ENCODE data around the gene ZNF587B.
"Not testable (repeated sequence)": the region's sequence is repeated elsewhere in the genome, so short reads cannot be mapped to it uniquely, and the experiment has no call there.

ZNF587B gene

DNA sequence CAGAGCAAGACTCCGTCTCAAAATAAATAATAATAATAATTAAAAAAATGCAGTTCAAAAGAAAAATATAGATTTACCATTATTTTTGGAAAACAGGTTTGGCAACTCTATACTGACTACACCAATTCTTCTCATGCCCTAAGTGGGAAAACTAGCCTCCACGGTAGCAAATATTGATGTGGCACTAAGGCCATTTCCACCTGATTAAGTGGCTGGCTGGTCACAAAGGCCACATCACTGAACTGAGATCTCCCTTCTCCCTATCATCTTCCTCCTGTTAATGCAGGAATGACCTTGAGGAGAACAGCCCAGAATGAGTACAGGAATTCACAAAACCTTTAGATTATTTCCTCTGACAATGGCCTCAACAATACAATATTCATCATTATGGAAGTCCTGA lies 40.1 kb downstream of the ZNF587B start:
- TF ChIP-seq, protein P1, sequence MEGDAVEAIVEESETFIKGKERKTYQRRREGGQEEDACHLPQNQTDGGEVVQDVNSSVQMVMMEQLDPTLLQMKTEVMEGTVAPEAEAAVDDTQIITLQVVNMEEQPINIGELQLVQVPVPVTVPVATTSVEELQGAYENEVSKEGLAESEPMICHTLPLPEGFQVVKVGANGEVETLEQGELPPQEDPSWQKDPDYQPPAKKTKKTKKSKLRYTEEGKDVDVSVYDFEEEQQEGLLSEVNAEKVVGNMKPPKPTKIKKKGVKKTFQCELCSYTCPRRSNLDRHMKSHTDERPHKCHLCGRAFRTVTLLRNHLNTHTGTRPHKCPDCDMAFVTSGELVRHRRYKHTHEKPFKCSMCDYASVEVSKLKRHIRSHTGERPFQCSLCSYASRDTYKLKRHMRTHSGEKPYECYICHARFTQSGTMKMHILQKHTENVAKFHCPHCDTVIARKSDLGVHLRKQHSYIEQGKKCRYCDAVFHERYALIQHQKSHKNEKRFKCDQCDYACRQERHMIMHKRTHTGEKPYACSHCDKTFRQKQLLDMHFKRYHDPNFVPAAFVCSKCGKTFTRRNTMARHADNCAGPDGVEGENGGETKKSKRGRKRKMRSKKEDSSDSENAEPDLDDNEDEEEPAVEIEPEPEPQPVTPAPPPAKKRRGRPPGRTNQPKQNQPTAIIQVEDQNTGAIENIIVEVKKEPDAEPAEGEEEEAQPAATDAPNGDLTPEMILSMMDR (IDR thresholded peaks at IDR 0.05; ENCODE audit: low read depth, low read length): no peak
- no peak overlapping the region for H3K4me3 ChIP-seq (replicated peaks in 1 of 2; ENCODE audit: low read depth in 2 of 2, low read length in 2 of 2)
- no peak for DNase-seq (ENCODE audit: low read depth in 2 of 2)

DNA sequence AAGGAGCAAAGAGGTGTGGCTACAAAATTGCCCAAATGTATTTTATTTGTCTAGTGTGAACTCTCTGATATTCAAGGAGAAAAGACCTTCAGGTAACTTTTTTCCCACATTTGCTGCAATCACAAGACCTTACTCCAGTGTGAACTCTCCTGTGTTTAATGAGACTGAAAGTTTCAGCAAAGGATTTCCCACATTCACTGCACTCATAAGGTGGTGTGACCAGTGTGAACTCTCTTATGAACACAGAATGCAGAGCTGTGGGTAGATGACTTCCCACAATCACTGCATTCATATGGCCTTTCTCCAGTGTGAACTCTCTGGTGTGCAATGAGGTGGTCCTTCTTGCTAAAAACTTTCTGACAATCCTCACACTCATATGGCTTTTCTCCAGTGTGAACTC lies 42.4 kb downstream of the ZNF587B start:
- no peak overlapping the region for H3K4me3 ChIP-seq (replicated peaks in 1 of 2; ENCODE audit: low read depth in 2 of 2, low read length in 2 of 2)
- DNase-seq (ENCODE audit: low read depth in 2 of 2): peak in 1 of 2 donors; percentile 26
- TF ChIP-seq, protein P1 (IDR thresholded peaks at IDR 0.05; ENCODE audit: low read depth, low read length): no peak

DNA sequence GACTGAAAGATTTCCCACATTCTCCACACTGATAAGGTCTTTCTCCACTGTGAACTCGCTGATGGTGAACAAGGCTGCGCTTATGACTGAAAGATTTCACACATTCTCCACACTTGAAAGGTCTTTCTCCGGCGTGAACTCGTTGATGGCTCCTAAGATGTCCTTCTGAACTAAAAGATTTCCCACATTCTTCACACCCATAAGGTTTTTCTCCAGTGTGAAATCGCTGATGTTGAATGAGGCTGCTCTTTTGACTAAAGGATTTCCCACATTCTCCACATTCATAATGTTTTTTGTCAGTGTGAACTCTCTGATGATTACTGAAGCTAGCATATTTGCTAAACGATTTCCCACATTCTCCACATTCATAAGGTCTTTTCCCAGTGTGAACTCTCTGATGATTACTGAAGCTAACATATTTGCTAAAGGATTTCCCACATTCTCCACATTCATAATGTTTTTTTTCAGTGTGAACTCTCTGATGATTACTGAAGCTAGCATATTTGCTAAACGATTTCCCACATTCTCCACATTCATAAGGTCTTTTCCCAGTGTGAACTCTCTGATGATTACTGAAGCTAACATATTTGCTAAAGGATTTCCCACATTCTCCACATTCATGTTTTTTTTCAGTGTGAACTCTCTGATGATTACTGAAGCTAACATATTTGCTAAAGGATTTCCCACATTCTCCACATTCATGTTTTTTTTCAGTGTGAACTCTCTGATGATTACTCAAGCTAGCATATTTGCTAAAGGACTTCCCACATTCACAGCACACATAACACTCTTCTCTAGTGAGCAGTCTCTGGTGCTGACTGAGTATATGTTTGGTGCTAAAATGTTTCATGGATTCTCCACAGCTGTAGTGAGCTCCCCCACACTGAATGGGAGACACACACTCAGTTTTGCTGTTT lies 44.0 kb downstream of the ZNF587B start:
- DNase-seq (ENCODE audit: low read depth in 2 of 2): peak in 1 of 2 donors; percentile 30
- H3K4me3 ChIP-seq (replicated peaks in 1 of 2; ENCODE audit: low read depth in 2 of 2, low read length in 2 of 2): not testable (repeated sequence)

DNA sequence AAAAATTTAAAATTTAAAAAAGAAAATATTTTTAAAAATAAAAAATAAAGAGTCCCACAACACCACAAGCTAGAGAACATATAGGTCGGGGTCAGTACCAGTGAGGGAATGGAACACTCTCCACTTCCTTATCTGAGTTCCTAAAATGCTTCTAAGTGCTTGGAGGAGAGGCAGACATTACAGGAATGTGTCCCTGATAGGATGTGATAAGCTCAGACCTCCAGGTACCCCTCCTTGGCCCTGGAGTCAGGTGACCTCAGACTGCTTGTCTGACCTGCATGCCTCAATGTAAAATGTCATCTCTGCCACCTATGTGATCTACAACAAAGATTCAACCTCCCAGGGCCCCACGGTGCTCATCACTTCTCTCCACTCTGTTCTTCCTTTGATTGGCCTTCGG lies 55.9 kb downstream of the ZNF587B start:
- no peak for DNase-seq (ENCODE audit: low read depth in 2 of 2)
- TF ChIP-seq, protein P1 (IDR thresholded peaks at IDR 0.05; ENCODE audit: low read depth, low read length): no peak
- H3K4me3 ChIP-seq (replicated peaks in 1 of 2; ENCODE audit: low read depth in 2 of 2, low read length in 2 of 2): no peak overlapping the region

DNA sequence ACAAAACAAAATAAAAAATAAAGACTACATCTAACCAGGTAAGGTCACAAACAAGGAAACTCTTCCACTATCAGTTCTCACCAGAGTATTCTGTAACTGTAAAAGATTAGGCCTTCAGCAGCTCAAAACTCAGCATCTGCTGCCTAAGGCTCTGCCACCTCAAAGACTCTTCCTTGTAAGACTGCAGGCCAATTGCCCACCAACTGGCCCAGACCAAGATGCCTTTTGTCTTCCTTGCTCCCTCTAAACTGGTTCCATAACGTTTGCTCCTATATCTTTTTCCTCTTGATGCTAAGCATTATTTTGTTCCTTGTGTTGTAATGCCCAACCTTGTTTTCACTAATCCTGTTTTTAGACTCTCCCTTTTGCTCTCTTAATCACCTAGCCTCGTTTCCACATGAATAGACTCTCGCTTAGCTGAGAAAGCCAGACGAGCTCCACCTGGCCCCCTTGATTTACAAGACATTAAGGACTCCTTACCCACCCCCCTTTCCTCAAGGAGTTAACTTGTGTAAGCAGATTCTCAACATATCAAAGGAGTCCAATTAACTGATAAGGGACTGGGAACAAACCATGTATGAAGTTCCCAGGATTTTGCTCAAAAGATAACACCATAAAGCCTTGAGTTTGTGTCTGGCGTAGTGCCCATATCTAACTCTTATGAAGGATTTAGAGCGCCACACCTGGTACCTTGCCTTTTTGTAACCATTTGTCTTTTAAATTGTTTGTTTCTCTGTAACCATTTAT lies 57.3 kb downstream of the ZNF587B start:
- TF ChIP-seq, protein P1 (IDR thresholded peaks at IDR 0.05; ENCODE audit: low read depth, low read length): no peak
- peak; percentile 11 to 50 for DNase-seq (ENCODE audit: low read depth in 2 of 2)
- H3K4me3 ChIP-seq (replicated peaks in 1 of 2; ENCODE audit: low read depth in 2 of 2, low read length in 2 of 2): peak overlapping the region; percentile 91 to 97

DNA sequence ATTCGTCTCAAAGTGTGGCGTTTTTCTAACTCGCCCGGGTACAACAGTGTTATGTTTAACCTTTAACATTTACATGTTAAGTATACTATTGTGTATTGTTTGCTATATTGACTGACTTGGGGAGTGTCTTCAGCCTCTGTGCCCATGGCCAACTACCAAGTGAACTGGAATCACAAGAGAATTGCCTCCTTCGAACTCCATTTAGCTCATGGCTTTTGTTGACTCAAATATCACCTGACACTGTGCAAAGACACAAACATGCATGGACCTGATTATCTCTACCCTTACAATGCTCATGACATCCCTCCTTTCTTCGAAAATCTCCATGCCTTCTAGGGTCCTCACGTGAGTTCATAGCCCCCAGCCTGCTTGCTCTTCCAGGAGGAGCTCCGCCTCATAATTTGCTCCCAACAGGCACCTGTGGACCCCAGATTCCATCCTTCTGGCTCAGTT lies 58.0 kb downstream of the ZNF587B start:
- DNase-seq (ENCODE audit: low read depth in 2 of 2): peak in 1 of 2 donors; percentile 6
- TF ChIP-seq, protein P1 (IDR thresholded peaks at IDR 0.05; ENCODE audit: low read depth, low read length): no peak
- H3K4me3 ChIP-seq (replicated peaks in 1 of 2; ENCODE audit: low read depth in 2 of 2, low read length in 2 of 2): peak overlapping the region; percentile 91 to 97

Data from cardiac fibroblast (primary cell).